GM21390 (cell line): ENCODE results near the gene AKAP10.
"Not testable (repeated sequence)": the region's sequence is repeated elsewhere in the genome, so short reads cannot be mapped to it uniquely, and the experiment has no call there.

Experiments used
- ATAC-seq: cut with Tn5 transposase; IDR thresholded peaks from one replicate; pipeline ENCODE4 v1.9.1; 2021; ENCODE audit not compliant: unreplicated experiment

The AKAP10 gene

GRCh38 chr17:19933628-19934027, 44.0 kb downstream of the AKAP10 start:
- ATAC-seq: no peak

GRCh38 chr17:19933221-19933620, 44.4 kb downstream of the AKAP10 start:
- no peak for ATAC-seq

GRCh38 chr17:19928299-19928698, 49.3 kb downstream of the AKAP10 start:
- no peak for ATAC-seq

GRCh38 chr17:19915245-19915978, 62.2 kb downstream of the AKAP10 start:
- no peak for ATAC-seq

- ATAC-seq: no peak
Observed at GRCh38 chr17:19911033-19911432, 66.6 kb downstream of the AKAP10 start.

- no peak for ATAC-seq
Observed at GRCh38 chr17:19909139-19909538, 68.5 kb downstream of the AKAP10 start.

- no peak for ATAC-seq
Observed at GRCh38 chr17:19905502-19905901, 72.1 kb downstream of the AKAP10 start.

- no peak for ATAC-seq
Observed at GRCh38 chr17:19904924-19905323, 72.7 kb downstream of the AKAP10 start.

GRCh38 chr17:19904412-19904811, 73.2 kb downstream of the AKAP10 start:
- no peak for ATAC-seq

GRCh38 chr17:19900809-19901208, 76.8 kb downstream of the AKAP10 start:
- ATAC-seq: no peak

GRCh38 chr17:19897903-19898302, 79.7 kb downstream of the AKAP10 start:
- ATAC-seq: no peak

GRCh38 chr17:19897090-19897837, 80.4 kb downstream of the AKAP10 start:
- ATAC-seq: no peak

- ATAC-seq: no peak
Observed at GRCh38 chr17:19896679-19897078, 80.9 kb downstream of the AKAP10 start.

- not testable (repeated sequence) for ATAC-seq
Observed at GRCh38 chr17:19890554-19890953, 87.1 kb downstream of the AKAP10 start.

- not testable (repeated sequence) for ATAC-seq
Observed at GRCh38 chr17:19890001-19890400, 87.6 kb downstream of the AKAP10 start.

GRCh38 chr17:19886116-19886515, 91.5 kb downstream of the AKAP10 start:
- no peak for ATAC-seq

GRCh38 chr17:19883537-19884215, 94.0 kb downstream of the AKAP10 start:
- ATAC-seq: no peak

- no peak for ATAC-seq
Observed at GRCh38 chr17:19880393-19880792, 97.2 kb downstream of the AKAP10 start.

GRCh38 chr17:19877364-19877945, 100.2 kb downstream of the AKAP10 start:
- no peak for ATAC-seq

GRCh38 chr17:19876529-19877161, 101.0 kb downstream of the AKAP10 start:
- no peak for ATAC-seq

- no peak for ATAC-seq
Observed at GRCh38 chr17:19874256-19874655, 103.4 kb downstream of the AKAP10 start.
